ENCODE data around the gene MIB2.

- TF ChIP-seq CTCF (IDR thresholded peaks at IDR 0.05) (no peak), POLR2A (IDR thresholded peaks at IDR 0.05) (no peak), EP300 (IDR thresholded peaks at IDR 0.05) (no peak)
Observed at GRCh38 chr1:1625824-1626206, 10.5 kb downstream of the MIB2 start.

Measured in ovary (tissue), 3 donors.